Jurkat, Clone E6-1 (cell line): ENCODE results near the gene BAG3.
A peak's percentile ranks its signal among the peaks of the same experiment; 100 is the strongest.
"Not testable (repeated sequence)": the region's sequence is repeated elsewhere in the genome, so short reads cannot be mapped to it uniquely, and the experiment has no call there.

Experiments
- DNase-seq: peaks from one replicate; pipeline ENCODE4 v3.0.0-alpha.2; 2011; ENCODE audit warnings: low read depth, low spot score
- H3K4me3 ChIP-seq: 2 replicates; pipeline ENCODE4 v1.5.1; 2011; ENCODE audit warnings: mild to moderate bottlenecking, low read length, control low read depth, moderate library complexity

The BAG3 gene

GRCh38 chr10:119686465-119687191, 35.4 kb downstream of the BAG3 start:
- no peak overlapping the region for H3K4me3 ChIP-seq
- DNase-seq = peak; percentile 57

GRCh38 chr10:119687192-119688032, 36.2 kb downstream of the BAG3 start:
- DNase-seq = no peak
- no peak overlapping the region for H3K4me3 ChIP-seq

- H3K4me3 ChIP-seq = no peak overlapping the region
- DNase-seq = no peak
These were observed 36.9 kb downstream of the BAG3 start for GRCh38 chr10:119688033-119688508.

GRCh38 chr10:119689016-119689580, 37.9 kb downstream of the BAG3 start:
- H3K4me3 ChIP-seq = no peak overlapping the region
- DNase-seq = no peak

GRCh38 chr10:119691726-119692125, 40.5 kb downstream of the BAG3 start:
- H3K4me3 ChIP-seq = no peak overlapping the region
- peak; percentile 25 for DNase-seq

GRCh38 chr10:119693262-119693957, 42.2 kb downstream of the BAG3 start:
- DNase-seq = no peak
- no peak overlapping the region for H3K4me3 ChIP-seq

GRCh38 chr10:119694608-119695007, 43.4 kb downstream of the BAG3 start:
- no peak for DNase-seq

GRCh38 chr10:119700321-119700954, 49.3 kb downstream of the BAG3 start:
- no peak overlapping the region for H3K4me3 ChIP-seq
- no peak for DNase-seq

More at GRCh38 chr10:119694608-119695007, 43.4 kb downstream of the BAG3 start:
- no peak overlapping the region for H3K4me3 ChIP-seq

- DNase-seq = no peak
- H3K4me3 ChIP-seq = no peak overlapping the region
These were observed 50.7 kb downstream of the BAG3 start for GRCh38 chr10:119701861-119702260.

- no peak overlapping the region for H3K4me3 ChIP-seq
- DNase-seq = no peak
These were observed 51.4 kb downstream of the BAG3 start for GRCh38 chr10:119702583-119702982.

- no peak overlapping the region for H3K4me3 ChIP-seq
These were observed 52.8 kb downstream of the BAG3 start for GRCh38 chr10:119703903-119704508.

GRCh38 chr10:119705434-119705831, 54.3 kb downstream of the BAG3 start:
- no peak overlapping the region for H3K4me3 ChIP-seq
- DNase-seq = no peak

More at GRCh38 chr10:119703903-119704508, 52.8 kb downstream of the BAG3 start:
- DNase-seq = no peak

GRCh38 chr10:119706521-119707278, 55.5 kb downstream of the BAG3 start:
- H3K4me3 ChIP-seq = no peak overlapping the region
- no peak for DNase-seq

GRCh38 chr10:119707331-119707730, 56.2 kb downstream of the BAG3 start:
- not testable (repeated sequence) for DNase-seq, H3K4me3 ChIP-seq

- DNase-seq, H3K4me3 ChIP-seq: not testable (repeated sequence)
These were observed 59.8 kb downstream of the BAG3 start for GRCh38 chr10:119710935-119711334.

GRCh38 chr10:119713744-119714483, 62.7 kb downstream of the BAG3 start:
- no peak overlapping the region for H3K4me3 ChIP-seq
- no peak for DNase-seq

GRCh38 chr10:119714484-119714816, 63.3 kb downstream of the BAG3 start:
- no peak overlapping the region for H3K4me3 ChIP-seq
- no peak for DNase-seq
